H1 (cell line): Measurements from ENCODE around the gene NOL12. TPM values are rescaled to one million over a fixed set of nuclear protein-coding genes. Genes with fewer than 3 reads are reported as not detected.

Experiments used
- CTCF ChIA-PET: fragments of 300-600 bp; sonication (Branson Sonifier 250); formaldehyde crosslinking; loops from one replicate; lab custom pipeline; 2021; ENCODE audit not compliant: partially characterized antibody; lab: Charles Lee
- POLR2A ChIA-PET: fragments of 300-600 bp; sonication (Branson Sonifier 250); formaldehyde crosslinking; loops from one replicate; lab custom pipeline; 2021; ENCODE audit warnings: inconsistent platforms; ENCODE audit not compliant: partially characterized antibody; lab: Charles Lee
- DNase-seq, 2 experiments: peaks; one replicate each; pipeline versions ENCODE4 v3.0.0 to v3.0.0-alpha.2; 2010 to 2022; ENCODE audit warnings: low spot score in 2 of 2, low read depth in 1 of 2, mixed read lengths in 1 of 2
- FAIRE-seq: peaks from 2 replicates; lab custom pipeline; 2011; peaks lifted over from hg19 to GRCh38; lab: Jason Lieb, UNC
- H2AFZ ChIP-seq: 2 replicates; pipeline ENCODE4 v1.8.1; 2012; ENCODE audit warnings: low read length, inconsistent platforms
- H2AK5ac ChIP-seq: 2 replicates; pipeline ENCODE4 v1.6.1; 2013; ENCODE audit warnings: low read depth, low read length
- H2BK120ac ChIP-seq: replicated peaks from 2 replicates; pipeline ENCODE3; 2013; ENCODE audit warnings: low read depth, low read length, inconsistent platforms
- H2BK12ac ChIP-seq: 2 replicates; pipeline ENCODE4 v1.6.1; 2013; ENCODE audit warnings: low read depth, low read length
- H2BK15ac ChIP-seq: 2 replicates; pipeline ENCODE4 v1.6.1; 2013; ENCODE audit warnings: low read length
- H2BK20ac ChIP-seq: 2 replicates; pipeline ENCODE4 v1.6.1; 2013; ENCODE audit warnings: low read length
- H2BK5ac ChIP-seq: 2 replicates; pipeline ENCODE4 v1.6.1; 2013; ENCODE audit warnings: low read depth, low read length
- H3K14ac ChIP-seq: 2 replicates; pipeline ENCODE4 v1.6.1; 2013; ENCODE audit warnings: inconsistent platforms; ENCODE audit not compliant: insufficient read length
- H3K18ac ChIP-seq: 2 replicates; pipeline ENCODE4 v1.6.1; 2013; ENCODE audit warnings: low read length; ENCODE audit errors: extremely low read depth
- H3K23ac ChIP-seq: 2 replicates; pipeline ENCODE4 v1.6.1; 2013; ENCODE audit warnings: inconsistent platforms; ENCODE audit not compliant: insufficient read length
- H3K23me2 ChIP-seq: 2 replicates; pipeline ENCODE4 v1.6.1; 2013; ENCODE audit warnings: low read depth, low read length
- H3K27ac ChIP-seq: 2 replicates; pipeline ENCODE4 v1.6.1; 2011; ENCODE audit warnings: low read depth, low read length, inconsistent platforms
- H3K27me3 ChIP-seq, 4 experiments: replicated peaks in 1 of 4; 1 replicate in 1 of 4; 2 replicates in 3 of 4; pipeline versions ENCODE4 v1.6.1 to v1.8.1; 2011 to 2013; ENCODE audit warnings: low read length in 3 of 4, mild to moderate bottlenecking in 3 of 4, inconsistent platforms in 2 of 4, mixed read lengths in 2 of 4, moderate library complexity in 1 of 4; ENCODE audit not compliant: control insufficient read depth in 3 of 4, insufficient read depth in 3 of 4; ENCODE audit errors: extremely low read depth in 1 of 4
- H3K36me3 ChIP-seq, 4 experiments: 2 replicates each; pipeline versions ENCODE4 v1.6.1 to v1.8.1; 2011 to 2013; ENCODE audit warnings: mild to moderate bottlenecking in 4 of 4, low read length in 3 of 4, moderate library complexity in 2 of 4, control low read depth in 1 of 4, inconsistent platforms in 1 of 4; ENCODE audit not compliant: insufficient read depth in 4 of 4, control insufficient read depth in 2 of 4
- H3K4ac ChIP-seq: replicated peaks from 2 replicates; pipeline ENCODE3; 2013; ENCODE audit warnings: low read length, low read depth, mixed read lengths, inconsistent platforms; ENCODE audit not compliant: insufficient read length
- H3K4me1 ChIP-seq, 4 experiments: replicated peaks in 1 of 4; 1 replicate in 1 of 4; 2 replicates in 3 of 4; pipeline versions ENCODE4 v1.6.1 to v1.8.1; 2011 to 2013; ENCODE audit warnings: low read length in 3 of 4, inconsistent platforms in 2 of 4, mixed read lengths in 1 of 4; ENCODE audit not compliant: insufficient read depth in 4 of 4, control insufficient read depth in 3 of 4
- H3K4me2 ChIP-seq, 2 experiments: 2 replicates each; pipeline versions ENCODE4 v1.6.1 to v1.8.1; 2011 to 2013; ENCODE audit warnings: low read depth in 2 of 2, low read length in 2 of 2, control low read depth in 1 of 2, inconsistent platforms in 1 of 2, mild to moderate bottlenecking in 1 of 2; ENCODE audit not compliant: insufficient read depth in 1 of 2
- H3K4me3 ChIP-seq, 4 experiments: fragments of 200-600, 300-600 bp in 1 of 4; sonication (generic), shearing (Covaris generic), sonication (Bioruptor Twin) in 1 of 4; 2 replicates each; pipeline versions ENCODE4 v1.5.1 to v1.8.1; 2011 to 2016; ENCODE audit warnings: low read length in 4 of 4, low read depth in 3 of 4, control low read depth in 2 of 4, inconsistent platforms in 2 of 4, mild to moderate bottlenecking in 2 of 4, mixed read lengths in 1 of 4, moderate library complexity in 1 of 4; ENCODE audit not compliant: insufficient read depth in 2 of 4; ENCODE audit errors: extremely low read depth in 1 of 4
- H3K56ac ChIP-seq: replicated peaks from 2 replicates; pipeline ENCODE3; 2013; ENCODE audit warnings: low read depth, mild to moderate bottlenecking, mixed read lengths, low read length, inconsistent platforms; ENCODE audit not compliant: insufficient read length
- H3K79me1 ChIP-seq: 2 replicates; pipeline ENCODE4 v1.6.1; 2013; ENCODE audit warnings: low read depth, low read length, control low read depth
- H3K79me2 ChIP-seq, 2 experiments: 2 replicates each; pipeline versions ENCODE4 v1.6.1 to v1.8.1; 2012 to 2013; ENCODE audit warnings: low read length in 2 of 2, mild to moderate bottlenecking in 2 of 2, inconsistent platforms in 1 of 2; ENCODE audit not compliant: insufficient read depth in 2 of 2, control insufficient read depth in 1 of 2
- H3K9ac ChIP-seq, 4 experiments: replicated peaks in 1 of 4; 1 replicate in 1 of 4; 2 replicates in 3 of 4; pipeline versions ENCODE4 v1.6.1 to v1.8.1; 2011 to 2013; ENCODE audit warnings: low read depth in 3 of 4, low read length in 3 of 4, control low read depth in 2 of 4, mild to moderate bottlenecking in 2 of 4, moderate library complexity in 2 of 4, inconsistent platforms in 1 of 4; ENCODE audit errors: extremely low read depth in 1 of 4
- H3K9me3 ChIP-seq, 2 experiments: 2 replicates each; pipeline versions ENCODE4 v1.6.1 to v1.8.1; 2012 to 2013; ENCODE audit warnings: mild to moderate bottlenecking in 2 of 2, moderate library complexity in 2 of 2, control low read depth in 1 of 2, inconsistent platforms in 1 of 2, low read depth in 1 of 2, low read length in 1 of 2, mixed read lengths in 1 of 2; ENCODE audit not compliant: insufficient read depth in 2 of 2
- H4K20me1 ChIP-seq, 2 experiments: replicated peaks in 1 of 2; 2 replicates each; pipeline versions ENCODE3 to v1.8.1; 2011 to 2013; ENCODE audit warnings: inconsistent platforms in 2 of 2, low read length in 2 of 2, mild to moderate bottlenecking in 1 of 2; ENCODE audit not compliant: insufficient read depth in 2 of 2, control insufficient read depth in 1 of 2
- H4K5ac ChIP-seq: 2 replicates; pipeline ENCODE4 v1.6.1; 2013; ENCODE audit warnings: low read length, low read depth, mixed read lengths, inconsistent platforms; ENCODE audit not compliant: insufficient read length
- H4K8ac ChIP-seq: 2 replicates; pipeline ENCODE4 v1.8.0; 2013; ENCODE audit warnings: mild to moderate bottlenecking, moderate library complexity, low read length, inconsistent platforms; ENCODE audit not compliant: insufficient read depth; ENCODE audit errors: extremely low read depth
- H4K91ac ChIP-seq: replicated peaks from 2 replicates; pipeline ENCODE3; 2013; ENCODE audit warnings: low read length, mixed read lengths, inconsistent platforms; ENCODE audit not compliant: insufficient read length
- ATF3 ChIP-seq: IDR thresholded peaks from 2 replicates; pipeline ENCODE4 v1.6.1; 2011; ENCODE audit warnings: low read depth, mild to moderate bottlenecking, low read length; ENCODE audit not compliant: insufficient read depth
- CBX5 ChIP-seq: fragments of 300-800, 300-1000 bp; sonication (generic); IDR thresholded peaks from 2 replicates; pipeline ENCODE4 v1.7.1; 2016; ENCODE audit warnings: antibody characterized with exemption, low read length, low read depth
- FOSL1 ChIP-seq: IDR thresholded peaks from 2 replicates; pipeline ENCODE4 v1.6.1; 2011; ENCODE audit warnings: mild to moderate bottlenecking, low read depth, low read length, moderate library complexity; ENCODE audit not compliant: insufficient read depth
- GTF2F1 ChIP-seq: IDR thresholded peaks from 2 replicates; pipeline ENCODE4 v1.6.1; 2012; ENCODE audit warnings: low read depth, low read length, improper control_type of control experiment, borderline replicate concordance
- JUN ChIP-seq: IDR thresholded peaks from 2 replicates; pipeline ENCODE4 v1.6.1; 2011; ENCODE audit warnings: low read depth, mild to moderate bottlenecking, improper control_type of control experiment, low read length
- JUND ChIP-seq: IDR thresholded peaks from 2 replicates; pipeline ENCODE4 v1.6.1; 2011; ENCODE audit warnings: mild to moderate bottlenecking, improper control_type of control experiment, low read length
- KDM4A ChIP-seq: IDR thresholded peaks from one replicate; pipeline ENCODE4 v1.7.1; 2012; ENCODE audit warnings: low read depth, mild to moderate bottlenecking, moderate library complexity, low read length, inconsistent platforms; ENCODE audit not compliant: severe bottlenecking
- POLR2A ChIP-seq, 2 experiments: IDR thresholded peaks; 1 replicate in 1 of 2; 2 replicates in 1 of 2; pipeline ENCODE4 v1.6.1; 2011; ENCODE audit warnings: low read depth in 2 of 2, low read length in 2 of 2, mild to moderate bottlenecking in 2 of 2; ENCODE audit errors: control extremely low read depth in 1 of 2
- RBBP5 ChIP-seq: IDR thresholded peaks from 2 replicates; pipeline ENCODE4 v1.7.1; 2012; ENCODE audit warnings: low read depth, mild to moderate bottlenecking, inconsistent platforms, low read length, moderate library complexity, borderline replicate concordance
- SP1 ChIP-seq: IDR thresholded peaks from 2 replicates; pipeline ENCODE4 v1.6.1; 2011; ENCODE audit warnings: low read depth, low read length
- TAF7 ChIP-seq: optimal IDR thresholded peaks from 2 replicates; pipeline ENCODE3; 2011; ENCODE audit warnings: low read depth, mild to moderate bottlenecking, inconsistent platforms, low read length, moderate library complexity, borderline replicate concordance
- TBP ChIP-seq: IDR thresholded peaks from 2 replicates; pipeline ENCODE4 v1.6.1; 2011; ENCODE audit warnings: low read depth, low read length, improper control_type of control experiment
- USF2 ChIP-seq: IDR thresholded peaks from 2 replicates; pipeline ENCODE4 v1.6.1; 2011; ENCODE audit warnings: low read length, improper control_type of control experiment
- WGBS, 2 experiments: shearing (Covaris generic) in 1 of 2; methylation state at CpG; one replicate each; pipeline versions ENCODE4 v1.1.6 to v1.1.7; 2013 to 2015; ENCODE audit warnings: low lambda C conversion rate in 2 of 2, mixed read lengths in 2 of 2, inconsistent platforms in 1 of 2, low coverage in 1 of 2, missing lambda C conversion rate in 1 of 2; ENCODE audit not compliant: insufficient replicate concordance in 2 of 2, insufficient coverage in 1 of 2, insufficient read length in 1 of 2; ENCODE audit errors: extremely low coverage in 1 of 2, missing lambda C conversion rate in 1 of 2; 5-methylcytosine and 5-hydroxymethylcytosine counted together
- polyA plus RNA-seq, 7 experiments: library from polyadenylated mRNA; depleted of rRNA in 3 of 7; stranded (reverse) in 5 of 7; unstranded in 2 of 7; fragments of >200 nt in 5 of 7; fragments of 200-250 nt in 2 of 7; gene quantifications; 1 replicate in 5 of 7; 2 replicates in 1 of 7; 4 replicates in 1 of 7; pipeline versions ENCODE4 v1.2.1 to v1.2.3, GENCODE V29; 2011 to 2013; ENCODE audit warnings: missing spikeins in 2 of 7, mixed read lengths in 2 of 7
- total RNA-seq: library from RNA; stranded (reverse); fragmentation: NEBNext Ultra II Directional; extraction: Animal tissue kit (Norgen Biotek cat#: 25700); gene quantifications from 2 replicates; pipeline ENCODE4 v1.2.1, GENCODE V29; 2021

Gene NOL12
- total and polyA plus RNA-seq, 2 of the 8 experiments (the other 6 are each of a cell fraction or from before 2014, with no cell fraction given) = 25.3 to 28.3 TPM

GRCh38 chr22:37705205-37705604 lies 19.1 kb downstream of the NOL12 start:
- H3K4me2 ChIP-seq = no peak overlapping the region
- H3K23ac ChIP-seq = no peak overlapping the region
- H2BK5ac ChIP-seq = no peak overlapping the region
- FAIRE-seq = no peak
- no peak overlapping the region for H3K4ac ChIP-seq
- ChIA-PET CTCF (interaction anchor here (0.7 kb wide), 3 partner anchors 62 to 985 kb away, joined by 3 read pairs; no protein-coding TSS in a partner anchor), POLR2A (no interaction called here)
- no peak overlapping the region for H3K14ac ChIP-seq
- no peak overlapping the region for H2AFZ ChIP-seq
- no peak overlapping the region for H2BK15ac ChIP-seq
- H3K18ac ChIP-seq = no peak overlapping the region
- peaks cover 0 to 8% of the 10 kb centered on the region in 2 experiments for H4K20me1 ChIP-seq
- H4K8ac ChIP-seq = no peak overlapping the region
- H3K4me1 ChIP-seq = peaks cover 0 to 5% (median 0%) of the 10 kb centered on the region in 4 experiments; a peak in 1 of 7 replicates
- H3K27me3 ChIP-seq = no peaks in the 10 kb centered on the region
- H2BK120ac ChIP-seq = no peak overlapping the region
- H2AK5ac ChIP-seq = no peak overlapping the region
- H3K56ac ChIP-seq = no peak overlapping the region
- no peaks in the 10 kb centered on the region for H3K79me2 ChIP-seq
- H3K4me3 ChIP-seq = no peak overlapping the region
- no peaks in the 10 kb centered on the region for H3K23me2 ChIP-seq
- H2BK20ac ChIP-seq = no peak overlapping the region
- H3K36me3 ChIP-seq = peaks cover 5 to 48% (median 28%) of the 10 kb centered on the region in 4 experiments; a peak in 7 of 8 replicates
- H4K5ac ChIP-seq = no peak overlapping the region
- no peak overlapping the region for H3K9ac ChIP-seq
- H3K27ac ChIP-seq = no peak overlapping the region
- H2BK12ac ChIP-seq = no peak overlapping the region
- WGBS, 2 experiments = 94% methylated on average over 3 of the region's 3 CpGs; no CpG with 5 or more reads in 1 of the 2 experiments
- DNase-seq = no peak
- no peaks in the 10 kb centered on the region; a peak in 1 of 4 replicates for H3K9me3 ChIP-seq
- no peak overlapping the region for H4K91ac ChIP-seq
- no peaks in the 10 kb centered on the region; the same call in 1 of the 2 replicates for H3K79me1 ChIP-seq
- no peak for TF ChIP-seq GTF2F1
- no peak for TF ChIP-seq POLR2A (IDR thresholded peaks at IDR 0.05; ENCODE audit: control extremely low read depth in 1 of 2, low read depth in 2 of 2, low read length in 2 of 2)
- no peak for TF ChIP-seq TBP
- TF ChIP-seq TAF7 = no peak
- TF ChIP-seq JUN = no peak
- TF ChIP-seq CBX5 = no peak
- TF ChIP-seq FOSL1 = no peak
- no peak for TF ChIP-seq KDM4A
- no peak for TF ChIP-seq RBBP5
- no peak for TF ChIP-seq ATF3
- no peak for TF ChIP-seq JUND
- TF ChIP-seq SP1 = no peak
- no peak for TF ChIP-seq USF2
